GM21390 (cell line): ENCODE data around the gene TFEC.

Experiments
- ATAC-seq: cut with Tn5 transposase; IDR thresholded peaks from one replicate; pipeline ENCODE4 v1.9.1; 2021; ENCODE audit not compliant: unreplicated experiment

The TFEC gene

DNA sequence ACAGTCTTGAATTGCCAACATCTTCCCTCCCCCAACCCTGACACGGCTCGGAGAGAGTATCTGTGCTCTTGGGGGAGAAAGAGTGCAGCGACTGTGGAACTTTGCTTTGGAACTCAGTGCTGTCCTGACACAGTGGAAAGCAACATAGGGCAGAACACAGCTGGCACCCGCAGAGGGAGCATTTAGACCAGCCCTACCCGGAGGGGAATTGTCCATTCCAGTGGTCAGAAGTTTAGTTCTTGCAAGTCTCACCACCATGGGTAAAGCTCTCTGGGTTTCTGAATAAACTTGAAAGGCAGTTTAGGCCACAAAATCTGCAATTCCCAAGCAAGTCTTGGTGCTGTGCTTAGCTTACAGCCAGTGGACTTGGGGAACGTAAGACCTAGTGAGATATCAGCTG lies 34.9 kb downstream of the TFEC start:
- no peak for ATAC-seq

DNA sequence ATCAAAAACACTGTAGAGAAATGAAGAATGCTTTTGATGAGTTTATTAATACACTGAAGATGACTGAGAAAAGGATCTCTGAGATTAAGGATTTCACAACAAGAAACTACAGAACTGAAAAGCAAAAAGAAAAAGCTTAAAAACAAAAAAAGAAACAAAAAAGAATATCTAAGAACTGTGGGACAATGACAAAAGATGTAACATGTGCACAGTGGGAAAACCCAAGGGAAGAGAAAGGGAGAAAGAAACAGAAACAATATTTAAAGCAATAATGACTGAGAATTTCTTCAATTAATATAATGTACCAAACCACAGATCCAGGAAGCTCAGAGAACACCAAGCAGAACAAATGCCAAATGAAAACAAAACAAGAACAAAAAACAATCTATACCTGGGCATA lies 42.2 kb downstream of the TFEC start:
- no peak for ATAC-seq

DNA sequence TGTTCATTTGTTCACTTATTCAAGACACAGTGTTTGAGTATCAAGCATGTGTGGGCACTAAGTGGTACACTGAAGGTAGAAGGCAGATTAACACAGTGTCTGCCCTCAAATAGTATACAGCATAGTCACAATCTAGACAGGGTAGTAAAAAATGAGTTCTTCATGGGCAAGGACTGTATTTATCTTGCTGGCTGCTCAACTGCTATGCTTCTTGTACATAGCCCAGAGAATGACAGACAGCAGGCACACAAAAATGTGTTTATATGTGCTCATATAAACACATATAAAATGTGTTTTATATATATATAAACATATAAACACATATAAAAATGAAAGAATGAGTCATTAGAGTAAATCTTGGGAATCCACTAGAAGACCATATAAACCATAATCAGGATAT lies 43.1 kb downstream of the TFEC start:
- ATAC-seq, result no peak

DNA sequence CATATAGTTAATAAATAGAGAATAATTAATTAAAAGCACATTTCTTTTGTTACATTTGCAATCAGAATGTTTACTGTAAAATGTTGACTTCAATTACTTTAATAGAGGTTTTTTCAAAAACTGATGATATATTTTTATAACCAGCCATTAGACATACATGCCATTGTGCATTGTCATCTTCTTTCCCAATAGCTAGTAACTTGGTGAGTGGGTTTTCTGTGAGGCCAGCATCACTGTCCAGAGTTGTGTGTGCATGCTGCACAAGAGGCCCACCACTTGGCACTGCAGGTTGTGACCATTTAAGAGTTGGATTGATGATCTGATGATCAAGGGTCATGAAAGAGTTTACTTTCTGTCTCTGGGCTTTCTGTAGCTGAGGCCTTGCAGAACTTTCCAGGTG lies 46.5 kb downstream of the TFEC start:
- ATAC-seq, result no peak

DNA sequence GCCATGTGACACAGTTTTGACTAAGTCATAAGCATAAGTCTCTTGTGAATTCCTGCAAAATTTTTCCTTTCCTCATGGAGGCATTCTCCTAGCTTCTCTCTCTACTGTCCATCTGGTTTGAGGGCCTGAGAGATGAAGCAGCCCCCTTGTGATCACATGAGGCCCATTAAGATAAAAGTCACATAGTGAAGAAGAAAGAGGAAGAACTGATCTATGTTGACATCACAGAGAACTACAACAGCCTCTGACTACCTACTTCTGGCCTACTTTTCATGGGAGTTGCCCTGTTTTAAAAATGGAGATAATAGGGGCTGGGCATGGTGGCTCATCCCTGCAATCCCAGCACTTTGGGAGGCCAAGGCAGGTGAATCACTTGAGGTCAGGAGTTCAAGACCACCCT lies 50.4 kb downstream of the TFEC start:
- no peak for ATAC-seq

DNA sequence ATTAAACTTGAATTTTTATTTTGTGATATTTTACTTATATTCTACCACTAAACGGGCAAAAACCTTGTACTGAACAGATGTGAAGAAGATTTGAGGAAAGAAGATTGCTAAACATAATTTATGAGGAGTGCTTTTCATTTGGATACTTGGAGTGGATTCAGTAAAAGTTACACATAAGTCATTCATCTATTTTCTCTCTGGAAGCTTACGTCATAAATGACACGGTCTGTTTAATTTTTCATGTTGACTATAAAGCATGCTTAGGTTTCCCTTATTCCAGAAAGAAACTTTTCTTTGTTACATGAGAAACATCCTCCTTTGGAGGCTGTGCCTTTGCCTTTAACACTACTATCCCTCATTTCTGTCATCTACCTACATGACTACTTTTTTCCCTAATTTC lies 53.9 kb downstream of the TFEC start:
- ATAC-seq, result no peak

DNA sequence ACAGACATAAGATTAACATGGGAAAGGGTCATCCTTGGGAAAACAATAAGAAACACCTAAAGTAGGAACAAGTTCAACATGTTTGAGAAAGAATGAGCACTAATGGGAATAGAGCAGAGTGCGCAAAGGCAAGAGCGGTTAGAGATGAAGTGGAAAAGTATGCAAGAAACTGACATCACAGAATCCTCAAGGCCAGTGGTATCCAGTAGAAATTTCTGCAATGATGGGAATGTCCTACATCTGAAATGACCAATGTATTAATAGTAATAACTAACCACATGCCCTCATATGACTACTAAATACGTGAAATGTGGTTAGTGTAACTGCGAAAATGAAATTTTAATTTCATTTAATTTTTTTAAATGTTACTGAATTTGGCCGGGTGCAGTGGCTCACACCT lies 54.8 kb downstream of the TFEC start:
- no peak for ATAC-seq

DNA sequence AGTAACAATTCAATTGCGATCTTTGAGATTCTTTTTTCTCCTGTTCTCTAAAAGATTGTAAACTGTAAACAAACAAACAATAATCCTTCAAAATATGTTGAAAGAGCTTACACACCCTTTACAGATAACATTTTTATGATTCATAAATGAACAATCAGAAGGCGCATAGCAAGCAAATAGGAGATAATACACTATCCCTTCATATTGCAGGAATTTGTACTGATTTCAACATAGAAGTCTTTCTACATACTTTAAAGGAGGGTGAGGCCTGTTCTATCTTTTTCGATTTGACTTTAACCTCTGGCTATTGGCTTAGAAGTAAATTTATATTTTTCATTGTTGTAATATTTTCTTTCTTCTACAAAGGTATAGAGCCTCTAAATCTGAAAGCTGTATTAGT lies 57.2 kb downstream of the TFEC start:
- ATAC-seq, result no peak

DNA sequence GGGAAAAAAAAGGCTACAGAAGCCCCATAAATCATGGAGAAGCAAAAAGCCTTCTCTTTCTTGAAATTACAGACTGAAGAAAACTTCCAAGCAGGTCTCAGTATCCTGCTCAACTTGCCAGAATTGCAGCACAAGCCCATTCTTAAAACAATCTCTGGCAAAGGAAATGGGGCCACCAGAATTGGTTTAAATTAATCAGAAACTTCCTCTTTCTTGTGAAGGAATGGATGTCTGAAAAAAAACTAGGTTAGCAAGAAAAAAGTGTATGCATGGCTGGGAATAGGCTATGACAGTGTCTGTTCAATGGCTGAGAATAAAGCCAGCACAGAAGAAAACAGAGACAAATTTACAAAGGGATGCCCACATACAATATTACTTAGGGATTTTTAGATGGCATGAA lies 59.1 kb downstream of the TFEC start:
- ATAC-seq, result no peak

DNA sequence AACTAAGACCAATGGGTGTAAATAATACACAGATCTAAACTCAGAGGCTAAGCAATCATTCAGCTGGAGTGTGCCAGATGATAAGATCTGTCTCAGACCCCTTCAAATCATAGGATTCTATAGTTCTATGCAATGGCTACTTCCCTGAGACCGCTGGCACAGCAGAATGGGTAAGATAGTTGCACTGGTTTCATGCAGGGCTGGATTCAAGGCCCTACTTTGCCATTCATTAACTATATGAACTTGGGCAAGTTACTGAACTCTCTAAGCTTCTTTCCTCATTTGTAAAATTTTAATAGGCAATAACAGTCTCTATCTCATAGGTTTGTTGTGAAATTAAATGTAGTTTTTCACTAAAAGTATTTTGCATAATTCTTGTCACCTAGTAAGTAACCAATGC lies 62.0 kb downstream of the TFEC start:
- no peak for ATAC-seq

DNA sequence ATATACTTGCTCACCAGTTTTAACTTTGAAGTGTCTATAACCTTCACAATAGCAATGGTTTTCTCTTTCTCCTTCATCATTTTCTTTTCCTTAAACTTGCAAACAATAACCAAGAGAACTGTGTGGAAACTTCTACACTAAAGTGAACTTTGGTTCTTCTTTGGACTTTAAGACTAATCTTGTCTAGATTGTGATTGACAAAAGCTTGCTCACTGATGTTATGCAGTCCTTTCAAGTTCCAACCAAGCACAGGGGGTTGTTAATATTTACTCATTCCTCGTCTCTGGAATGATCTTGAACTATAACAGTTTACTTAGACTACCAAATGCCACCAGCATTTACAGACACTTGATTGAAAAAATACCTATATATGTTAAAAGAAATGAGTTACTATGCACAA lies 62.4 kb downstream of the TFEC start:
- ATAC-seq, result no peak

DNA sequence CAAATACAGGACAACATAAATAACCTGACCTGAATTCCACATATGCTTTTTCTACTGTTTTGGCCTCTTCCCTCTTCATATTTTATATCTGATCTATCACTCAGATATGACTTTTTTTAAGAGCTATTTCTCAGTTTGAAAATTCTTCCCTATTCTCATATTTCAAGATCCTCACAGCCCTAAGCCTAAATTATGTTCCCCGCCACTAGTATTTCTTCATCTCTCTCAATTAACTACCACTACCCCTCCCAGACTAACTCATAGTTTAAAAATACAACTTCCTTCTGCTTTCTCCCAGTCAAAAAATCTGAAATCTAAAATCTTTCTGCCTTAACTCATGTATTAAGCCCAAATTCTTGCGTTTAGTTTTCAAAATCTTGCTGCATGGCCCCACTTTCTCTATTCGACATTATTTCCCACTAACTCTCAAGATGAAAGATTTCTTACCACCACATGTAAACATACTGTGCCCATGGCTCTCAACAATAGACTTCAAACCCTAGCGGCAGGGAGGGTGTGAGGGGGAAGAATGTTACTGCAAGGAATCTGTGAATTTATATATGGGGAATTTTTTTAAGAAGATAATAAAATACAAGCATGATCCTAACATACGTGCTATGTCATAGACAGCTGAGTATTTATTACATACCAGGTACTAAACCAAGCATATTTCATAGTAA lies 64.6 kb downstream of the TFEC start:
- ATAC-seq, result no peak

DNA sequence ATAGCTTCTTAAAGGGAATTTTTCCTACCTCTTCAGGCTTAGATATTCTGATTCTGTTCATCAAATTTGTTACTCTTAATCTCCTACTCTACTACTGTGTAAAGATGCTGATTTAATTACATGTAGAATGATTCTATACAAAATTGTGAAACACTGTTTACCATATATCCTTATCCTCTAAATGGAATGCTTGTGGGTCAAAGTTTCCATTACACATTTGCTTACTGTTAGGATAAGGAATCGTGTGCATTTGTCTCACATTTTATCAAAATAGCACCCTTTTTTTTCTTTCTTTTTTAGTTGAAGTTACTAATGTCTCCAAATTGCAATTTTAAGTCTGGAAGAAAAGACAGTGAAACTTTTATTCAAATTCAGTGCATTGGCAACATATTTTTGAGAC lies 65.3 kb downstream of the TFEC start:
- no peak for ATAC-seq

DNA sequence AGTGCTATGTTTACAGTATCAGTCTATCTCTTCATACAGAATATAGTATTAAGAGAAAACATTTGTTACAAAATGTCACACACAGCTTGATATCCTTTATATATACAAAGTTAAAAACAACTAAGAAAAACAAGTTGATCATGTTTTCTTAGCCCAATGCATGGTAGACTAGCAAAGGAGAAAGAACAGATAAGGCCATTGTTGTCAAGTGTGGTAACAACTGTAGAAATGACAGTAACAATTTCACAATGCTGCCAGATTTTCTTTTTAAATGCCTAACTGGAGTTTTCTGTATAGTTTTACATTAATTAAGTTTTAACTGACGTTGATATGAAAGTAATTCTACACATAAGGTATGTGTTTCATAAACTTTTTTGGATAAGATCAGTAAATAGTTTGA lies 65.8 kb downstream of the TFEC start:
- ATAC-seq, result no peak

DNA sequence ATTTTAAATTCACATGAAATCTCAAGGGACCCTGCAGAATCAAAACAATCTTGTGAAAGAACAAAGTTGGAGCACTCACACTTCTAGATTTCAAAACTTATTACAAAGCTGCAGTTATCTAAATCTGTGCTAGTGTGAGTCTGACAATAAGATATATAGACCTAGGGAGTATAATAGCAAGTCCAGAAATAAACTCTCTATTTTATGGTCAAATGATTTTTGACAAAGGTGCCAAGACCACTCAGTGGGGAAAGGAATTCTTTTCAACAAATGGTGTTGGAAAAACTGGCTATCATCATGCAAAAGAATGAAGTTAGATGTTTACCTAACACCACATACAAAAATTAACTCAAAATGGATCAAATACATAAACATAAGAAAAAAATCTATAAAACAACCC lies 68.2 kb downstream of the TFEC start:
- no peak for ATAC-seq

DNA sequence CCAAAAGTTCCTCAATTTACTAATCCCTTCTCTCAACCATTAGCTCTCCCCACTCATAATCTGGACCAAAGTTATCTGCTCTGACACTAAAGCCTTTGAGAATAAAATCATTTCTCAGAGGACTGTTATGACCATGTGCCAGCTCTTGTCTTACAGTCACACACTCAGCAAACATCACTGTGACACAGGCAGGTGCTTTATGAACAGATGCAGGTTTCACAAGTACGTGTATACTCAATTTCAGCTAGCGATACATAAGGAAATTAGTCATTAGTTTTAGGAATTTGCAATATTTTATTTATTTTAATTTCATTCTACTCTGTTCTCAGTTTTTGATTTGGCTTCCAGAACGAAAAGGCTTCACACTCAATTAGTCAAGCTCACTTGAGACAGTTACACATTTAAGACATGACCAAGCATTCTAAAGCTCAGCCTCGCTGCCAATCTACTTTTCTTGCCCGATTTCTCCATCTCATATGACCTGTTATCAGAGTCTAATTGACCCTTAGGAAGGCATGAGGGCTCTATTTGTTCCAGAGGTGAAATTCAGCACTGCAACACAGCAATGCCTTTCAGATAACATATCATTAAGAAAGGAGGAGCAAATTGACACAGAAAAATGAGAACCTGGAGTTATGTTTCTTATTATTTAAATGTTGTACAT lies 76.8 kb downstream of the TFEC start:
- ATAC-seq, result no peak

DNA sequence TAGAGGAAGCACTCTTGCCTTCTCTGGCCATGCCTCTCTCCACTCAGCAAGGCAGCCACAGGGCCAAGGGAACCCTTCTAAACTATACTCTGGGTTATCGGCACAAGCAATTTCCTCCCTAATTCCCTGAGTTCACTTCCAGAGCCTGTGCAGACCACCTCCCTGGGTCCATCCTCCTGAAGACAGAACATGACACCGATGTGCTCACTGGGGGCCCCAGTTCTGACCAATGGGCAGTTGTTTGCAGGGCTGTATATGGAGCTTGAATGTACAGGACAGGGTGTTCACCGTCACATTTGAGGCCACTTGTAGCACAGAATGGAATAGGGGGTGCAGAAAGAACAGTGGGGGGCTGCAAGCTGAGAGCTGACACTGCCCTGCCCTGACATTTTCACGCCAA lies 77.7 kb downstream of the TFEC start:
- no peak for ATAC-seq

DNA sequence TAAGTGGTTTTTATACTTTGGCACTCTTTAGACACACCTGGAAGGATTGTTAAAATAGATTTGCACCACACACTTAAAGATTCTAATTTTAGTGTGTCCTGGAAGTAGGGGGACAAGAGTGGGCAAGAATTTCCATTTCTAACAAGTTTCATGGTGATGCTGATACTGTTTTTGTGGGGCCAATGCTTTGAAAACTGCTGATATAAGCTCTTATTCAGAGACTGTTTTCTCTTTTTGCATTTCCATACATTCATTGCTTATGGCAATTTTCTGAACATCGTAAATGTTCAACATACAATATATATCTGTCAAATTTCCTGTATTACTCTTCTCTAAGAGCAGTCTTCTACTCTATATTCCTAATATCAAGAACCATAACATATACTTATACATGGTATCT lies 79.0 kb downstream of the TFEC start:
- no peak for ATAC-seq

DNA sequence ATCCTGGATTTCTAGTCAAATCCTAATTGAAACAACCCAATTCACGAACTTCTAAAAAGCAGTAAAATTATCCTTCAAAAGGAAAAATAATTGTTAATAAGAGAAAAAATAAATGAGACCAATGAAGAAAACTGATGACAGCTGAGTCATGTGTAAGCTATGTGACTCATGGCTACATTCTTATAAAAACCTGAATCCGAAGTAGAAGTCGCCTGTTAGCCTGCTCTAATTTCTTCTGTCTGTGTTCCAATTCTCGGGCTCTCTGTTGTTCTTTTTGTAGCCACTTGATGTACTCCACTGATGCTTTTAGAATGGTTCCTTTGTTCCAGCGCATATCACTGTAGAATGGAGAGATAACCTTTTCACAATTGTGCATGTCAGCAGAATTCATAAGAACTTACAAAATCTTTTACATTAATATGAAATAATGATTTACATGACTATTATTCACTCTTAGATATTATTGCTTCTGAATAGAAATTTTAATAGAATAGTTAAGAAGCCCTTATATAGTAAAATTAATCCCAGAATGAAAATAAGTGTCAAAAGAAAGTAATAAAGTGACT lies 88.8 kb downstream of the TFEC start:
- no peak for ATAC-seq

DNA sequence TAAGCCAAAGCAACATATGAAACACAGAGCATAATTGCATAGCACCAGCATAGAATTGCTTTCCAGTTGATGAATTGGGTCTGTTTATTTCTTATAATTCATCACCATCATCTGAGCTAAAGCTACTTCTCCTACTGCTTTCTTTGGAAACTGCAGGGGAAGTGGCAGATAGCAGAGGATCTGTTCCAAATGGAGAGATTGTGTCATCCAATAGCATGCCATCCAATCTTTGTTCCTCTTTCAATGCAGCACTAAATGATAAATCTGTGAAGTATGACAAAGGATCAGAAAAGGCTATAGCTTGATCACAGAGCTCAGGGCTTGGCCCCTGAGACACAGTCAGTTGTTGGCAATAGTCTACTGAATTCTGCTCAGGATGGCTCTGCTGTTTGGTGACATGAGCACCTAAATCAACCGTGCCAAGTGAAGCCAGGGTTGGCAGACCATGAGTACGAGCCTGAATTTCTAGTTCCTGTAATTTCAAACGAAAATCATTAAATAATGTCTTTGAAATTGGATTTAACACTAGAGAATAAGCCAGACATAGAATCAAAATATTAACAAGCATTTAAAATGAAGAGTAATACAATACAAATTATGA lies 90.0 kb downstream of the TFEC start:
- ATAC-seq, result no peak

DNA sequence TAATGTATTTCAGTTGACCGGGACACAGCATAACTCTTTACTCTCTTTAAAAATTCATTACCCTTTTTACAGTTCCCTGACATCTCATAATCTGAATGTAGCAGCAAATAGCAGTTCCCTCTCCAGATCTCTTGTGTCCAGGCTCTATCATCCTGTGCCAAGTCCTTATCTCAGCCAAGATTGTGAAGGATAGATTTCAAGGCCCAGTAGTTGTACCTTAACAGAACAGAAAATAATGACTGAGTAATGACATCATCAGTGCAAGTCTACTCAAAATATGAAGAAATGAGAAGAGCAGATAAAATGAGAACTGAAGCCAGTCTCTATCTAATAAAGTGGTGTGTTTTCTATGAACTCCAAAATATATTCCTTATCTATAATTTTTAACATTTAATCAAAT lies 92.6 kb downstream of the TFEC start:
- ATAC-seq, result no peak

DNA sequence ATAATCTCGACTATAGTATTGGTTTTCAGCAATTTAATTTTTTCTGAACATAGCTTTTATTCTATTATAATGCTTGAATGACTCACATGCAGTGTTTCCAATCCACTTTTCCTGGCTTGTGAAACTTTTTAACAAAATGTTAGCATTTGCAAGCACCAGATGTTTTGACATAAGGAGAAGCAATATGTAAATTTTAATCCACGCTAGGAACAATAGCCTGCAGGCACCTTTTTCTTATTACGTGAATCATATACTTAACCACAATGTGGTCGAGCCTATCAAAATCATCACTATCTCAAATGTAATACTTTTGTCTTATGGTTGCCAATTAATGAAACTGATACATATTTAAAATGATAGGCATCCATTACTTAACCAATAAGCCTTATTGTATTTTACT lies 97.1 kb downstream of the TFEC start:
- ATAC-seq, result no peak
